SK-N-SH (cell line): ENCODE measurements around the gene PDE4B.
"Not testable (repeated sequence)": the region's sequence is repeated elsewhere in the genome, so short reads cannot be mapped to it uniquely, and the experiment has no call there.

ENCODE experiments used
- CHD2 ChIP-seq: fragments of 150-350 bp; IDR thresholded peaks from 2 replicates; pipeline ENCODE4 v1.6.1; 2018; ENCODE audit warnings: low read length; ENCODE audit not compliant: partially characterized antibody
- FOXM1 ChIP-seq: IDR thresholded peaks from 2 replicates; pipeline ENCODE4 v1.4.0; 2012; ENCODE audit warnings: low read depth, mild to moderate bottlenecking
- POLR2AphosphoS5 ChIP-seq: IDR thresholded peaks from 2 replicates; pipeline ENCODE4 v1.6.1; 2012; ENCODE audit warnings: low read depth, low read length
- SMC3 ChIP-seq: IDR thresholded peaks from 2 replicates; pipeline ENCODE4 v1.6.1; 2012; ENCODE audit warnings: low read depth, low read length, improper control_type of control experiment
- TAF1 ChIP-seq: IDR thresholded peaks from 2 replicates; pipeline ENCODE4 v1.6.1; 2012; ENCODE audit warnings: low read depth, mild to moderate bottlenecking, low read length, moderate library complexity, borderline replicate concordance
- YY1 ChIP-seq: IDR thresholded peaks from 2 replicates; pipeline ENCODE4 v1.4.0; 2012; ENCODE audit warnings: low read depth, mild to moderate bottlenecking
- TF ChIP-seq, protein P1 (sequence below): fragments of 200-600 bp; sonication (generic); IDR thresholded peaks from 2 replicates; pipeline ENCODE4 v1.6.1; 2017; ENCODE audit warnings: antibody characterized with exemption, mild to moderate bottlenecking, moderate library complexity
- TF ChIP-seq, protein P2 (sequence below): IDR thresholded peaks from 2 replicates; pipeline ENCODE4 v1.4.0; 2012; ENCODE audit warnings: low read depth, borderline replicate concordance
- TF ChIP-seq, protein P3 (sequence below): IDR thresholded peaks from 2 replicates; pipeline ENCODE4 v1.4.0; 2012; ENCODE audit warnings: low read depth

DNA sequence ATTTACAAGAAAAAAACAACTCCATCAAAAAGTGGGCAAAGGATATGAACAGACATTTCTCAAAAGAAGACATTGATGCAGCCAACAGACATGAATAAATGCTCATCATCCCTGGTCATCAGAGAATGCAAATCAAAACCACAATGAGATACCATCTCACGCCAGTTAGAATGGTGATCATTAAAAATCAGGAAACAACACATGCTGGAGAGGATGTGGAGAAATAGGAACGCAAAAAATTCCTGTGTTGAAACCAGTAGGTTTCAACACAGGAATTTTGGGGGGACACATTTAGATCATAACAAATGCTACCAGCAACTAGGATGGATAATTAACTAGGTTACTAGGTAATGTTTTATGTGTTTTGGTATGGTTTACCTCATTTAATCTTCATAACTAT lies 529.8 kb downstream of the PDE4B start:
- TF ChIP-seq, protein P1, sequence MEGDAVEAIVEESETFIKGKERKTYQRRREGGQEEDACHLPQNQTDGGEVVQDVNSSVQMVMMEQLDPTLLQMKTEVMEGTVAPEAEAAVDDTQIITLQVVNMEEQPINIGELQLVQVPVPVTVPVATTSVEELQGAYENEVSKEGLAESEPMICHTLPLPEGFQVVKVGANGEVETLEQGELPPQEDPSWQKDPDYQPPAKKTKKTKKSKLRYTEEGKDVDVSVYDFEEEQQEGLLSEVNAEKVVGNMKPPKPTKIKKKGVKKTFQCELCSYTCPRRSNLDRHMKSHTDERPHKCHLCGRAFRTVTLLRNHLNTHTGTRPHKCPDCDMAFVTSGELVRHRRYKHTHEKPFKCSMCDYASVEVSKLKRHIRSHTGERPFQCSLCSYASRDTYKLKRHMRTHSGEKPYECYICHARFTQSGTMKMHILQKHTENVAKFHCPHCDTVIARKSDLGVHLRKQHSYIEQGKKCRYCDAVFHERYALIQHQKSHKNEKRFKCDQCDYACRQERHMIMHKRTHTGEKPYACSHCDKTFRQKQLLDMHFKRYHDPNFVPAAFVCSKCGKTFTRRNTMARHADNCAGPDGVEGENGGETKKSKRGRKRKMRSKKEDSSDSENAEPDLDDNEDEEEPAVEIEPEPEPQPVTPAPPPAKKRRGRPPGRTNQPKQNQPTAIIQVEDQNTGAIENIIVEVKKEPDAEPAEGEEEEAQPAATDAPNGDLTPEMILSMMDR, result not testable (repeated sequence)
- not testable (repeated sequence) for TF ChIP-seq YY1, POLR2AphosphoS5, FOXM1, TAF1, CHD2, SMC3
- TF ChIP-seq, protein P2, sequence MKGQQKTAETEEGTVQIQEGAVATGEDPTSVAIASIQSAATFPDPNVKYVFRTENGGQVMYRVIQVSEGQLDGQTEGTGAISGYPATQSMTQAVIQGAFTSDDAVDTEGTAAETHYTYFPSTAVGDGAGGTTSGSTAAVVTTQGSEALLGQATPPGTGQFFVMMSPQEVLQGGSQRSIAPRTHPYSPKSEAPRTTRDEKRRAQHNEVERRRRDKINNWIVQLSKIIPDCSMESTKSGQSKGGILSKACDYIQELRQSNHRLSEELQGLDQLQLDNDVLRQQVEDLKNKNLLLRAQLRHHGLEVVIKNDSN, result not testable (repeated sequence)
- TF ChIP-seq, protein P3, sequence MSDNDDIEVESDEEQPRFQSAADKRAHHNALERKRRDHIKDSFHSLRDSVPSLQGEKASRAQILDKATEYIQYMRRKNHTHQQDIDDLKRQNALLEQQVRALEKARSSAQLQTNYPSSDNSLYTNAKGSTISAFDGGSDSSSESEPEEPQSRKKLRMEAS, result not testable (repeated sequence)
